DOHH2 (cell line): ENCODE results near the gene ERC2.

Source experiments
- H3F3A ChIP-seq: fragments of 200-600 bp; sonication (generic), shearing (Covaris generic); 2 replicates; pipeline ENCODE4 v1.6.0; 2016; ENCODE audit warnings: antibody characterized with exemption, mild to moderate bottlenecking; ENCODE audit not compliant: control insufficient read depth, insufficient read depth
- H3K27ac ChIP-seq: fragments of 200-600 bp; sonication (generic); 2 replicates; pipeline ENCODE4 v1.5.1; 2014; ENCODE audit warnings: low read depth, mild to moderate bottlenecking, low read length, moderate library complexity
- H3K27me3 ChIP-seq: fragments of 200-600 bp; sonication (generic); 2 replicates; pipeline ENCODE4 v1.6.1; 2014; ENCODE audit warnings: mild to moderate bottlenecking, low read length, mixed read lengths; ENCODE audit not compliant: control insufficient read depth
- H3K36me3 ChIP-seq: fragments of 200-600 bp; sonication (generic); 2 replicates; pipeline ENCODE4 v1.6.1; 2014; ENCODE audit warnings: mild to moderate bottlenecking, low read length, moderate library complexity, mixed read lengths; ENCODE audit not compliant: control insufficient read depth
- H3K4me1 ChIP-seq: fragments of 200-600 bp; sonication (generic); 2 replicates; pipeline ENCODE4 v1.6.1; 2014; ENCODE audit warnings: mild to moderate bottlenecking, low read length, mixed read lengths; ENCODE audit not compliant: control insufficient read depth
- H3K4me2 ChIP-seq: fragments of 200-600 bp; sonication (generic); 2 replicates; pipeline ENCODE4 v1.6.0; 2014; ENCODE audit warnings: mild to moderate bottlenecking, low read length, moderate library complexity
- H3K4me3 ChIP-seq: fragments of 200-600 bp; sonication (generic); 2 replicates; pipeline ENCODE4 v1.5.1; 2014; ENCODE audit warnings: mild to moderate bottlenecking, low read length, mixed read lengths
- H3K79me2 ChIP-seq: fragments of 200-600 bp; sonication (generic); 2 replicates; pipeline ENCODE4 v1.6.1; 2014; ENCODE audit warnings: mild to moderate bottlenecking, low read length, mixed read lengths; ENCODE audit not compliant: control insufficient read depth
- H3K9me2 ChIP-seq: fragments of 200-600 bp; sonication (generic); replicated peaks from 2 replicates; pipeline ENCODE4 v1.6.1; 2014; ENCODE audit warnings: mild to moderate bottlenecking, low read length, mixed read lengths; ENCODE audit not compliant: control insufficient read depth
- H3K9me3 ChIP-seq: fragments of 200-600 bp; sonication (generic); 2 replicates; pipeline ENCODE4 v1.6.1; 2014; ENCODE audit warnings: antibody characterized with exemption, low read length, mixed read lengths; ENCODE audit not compliant: control insufficient read depth, insufficient read depth
- H4K20me1 ChIP-seq: fragments of 200-600 bp; sonication (generic); 2 replicates; pipeline ENCODE4 v1.6.0; 2014; ENCODE audit warnings: low read depth, mild to moderate bottlenecking, antibody characterized with exemption, low read length, moderate library complexity; ENCODE audit not compliant: control insufficient read depth, insufficient read depth
- EZH2phosphoT487 ChIP-seq: fragments of 200-600 bp; sonication (generic); IDR thresholded peaks from 2 replicates; pipeline ENCODE4 v1.6.1; 2017; ENCODE audit warnings: borderline replicate concordance, mild to moderate bottlenecking, antibody characterized with exemption, low read length, moderate library complexity, mixed read lengths
- TF ChIP-seq, protein P1 (sequence below): fragments of 200-600 bp; sonication (generic); IDR thresholded peaks from one replicate; pipeline ENCODE4 v1.5.1; 2014; ENCODE audit warnings: antibody characterized with exemption, mild to moderate bottlenecking, low read depth, low read length; ENCODE audit not compliant: poor library complexity, severe bottlenecking

The ERC2 gene

GRCh38 chr3:55716611-55717225 is 751.5 kb downstream of the ERC2 start:
- TF ChIP-seq, protein P1, sequence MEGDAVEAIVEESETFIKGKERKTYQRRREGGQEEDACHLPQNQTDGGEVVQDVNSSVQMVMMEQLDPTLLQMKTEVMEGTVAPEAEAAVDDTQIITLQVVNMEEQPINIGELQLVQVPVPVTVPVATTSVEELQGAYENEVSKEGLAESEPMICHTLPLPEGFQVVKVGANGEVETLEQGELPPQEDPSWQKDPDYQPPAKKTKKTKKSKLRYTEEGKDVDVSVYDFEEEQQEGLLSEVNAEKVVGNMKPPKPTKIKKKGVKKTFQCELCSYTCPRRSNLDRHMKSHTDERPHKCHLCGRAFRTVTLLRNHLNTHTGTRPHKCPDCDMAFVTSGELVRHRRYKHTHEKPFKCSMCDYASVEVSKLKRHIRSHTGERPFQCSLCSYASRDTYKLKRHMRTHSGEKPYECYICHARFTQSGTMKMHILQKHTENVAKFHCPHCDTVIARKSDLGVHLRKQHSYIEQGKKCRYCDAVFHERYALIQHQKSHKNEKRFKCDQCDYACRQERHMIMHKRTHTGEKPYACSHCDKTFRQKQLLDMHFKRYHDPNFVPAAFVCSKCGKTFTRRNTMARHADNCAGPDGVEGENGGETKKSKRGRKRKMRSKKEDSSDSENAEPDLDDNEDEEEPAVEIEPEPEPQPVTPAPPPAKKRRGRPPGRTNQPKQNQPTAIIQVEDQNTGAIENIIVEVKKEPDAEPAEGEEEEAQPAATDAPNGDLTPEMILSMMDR = no peak
- no peak for TF ChIP-seq EZH2phosphoT487
- Histone ChIP-seq H3K9me2 (no peaks in the 10 kb centered on the region), H3K27ac (no peak overlapping the region)

DNA sequence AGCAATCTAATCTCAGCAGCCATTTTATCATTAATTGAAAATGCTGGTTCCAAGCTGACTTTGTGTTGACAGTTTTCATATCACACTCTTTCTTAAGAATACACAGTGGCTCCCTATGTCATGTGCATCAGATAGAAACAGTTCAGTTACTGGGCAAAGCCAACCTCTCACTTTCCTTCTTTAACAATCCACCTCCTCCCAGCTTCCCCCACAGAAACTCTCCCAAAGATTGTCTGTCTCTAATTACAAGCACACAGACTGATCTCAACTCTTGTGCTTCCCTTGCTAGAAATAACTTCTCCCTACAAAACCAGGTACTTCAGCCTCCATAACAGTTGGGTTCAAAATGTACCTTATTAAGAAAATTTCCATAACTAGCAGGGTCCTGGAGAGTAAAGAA is 752.2 kb downstream of the ERC2 start:
- no peaks in the 10 kb centered on the region for H3K9me2 ChIP-seq
- TF ChIP-seq EZH2phosphoT487 = no peak
- TF ChIP-seq, protein P1 = no peak
- no peaks in the 10 kb centered on the region for H3K36me3 ChIP-seq
- H3K79me2 ChIP-seq = no peaks in the 10 kb centered on the region
- no peaks in the 10 kb centered on the region for H3K9me3 ChIP-seq
- H3K4me3 ChIP-seq = no peak overlapping the region
- H3K27ac ChIP-seq = no peak overlapping the region
- H3K27me3 ChIP-seq = no peaks in the 10 kb centered on the region
- H4K20me1 ChIP-seq = no peaks in the 10 kb centered on the region
- H3F3A ChIP-seq = no peaks in the 10 kb centered on the region
- no peaks in the 10 kb centered on the region for H3K4me1 ChIP-seq
- H3K4me2 ChIP-seq = no peak overlapping the region

More at GRCh38 chr3:55716611-55717225, 751.5 kb downstream of the ERC2 start:
- H3K36me3 ChIP-seq = no peaks in the 10 kb centered on the region
- H3K79me2 ChIP-seq = no peaks in the 10 kb centered on the region
- H3K4me1 ChIP-seq = no peaks in the 10 kb centered on the region
- no peak overlapping the region for H3K4me3 ChIP-seq
- H3K9me3 ChIP-seq = no peaks in the 10 kb centered on the region
- no peaks in the 10 kb centered on the region for H3K27me3 ChIP-seq
- H4K20me1 ChIP-seq = no peaks in the 10 kb centered on the region
- H3F3A ChIP-seq = no peaks in the 10 kb centered on the region
- no peak overlapping the region for H3K4me2 ChIP-seq

- no peak overlapping the region for H3K4me3 ChIP-seq
- TF ChIP-seq, protein P1 = no peak
- TF ChIP-seq EZH2phosphoT487 = no peak
- no peak overlapping the region for H3K4me2 ChIP-seq
- H3K9me3 ChIP-seq = no peaks in the 10 kb centered on the region
- H3K27me3 ChIP-seq = no peaks in the 10 kb centered on the region
- no peaks in the 10 kb centered on the region for H3K79me2 ChIP-seq
- H3K36me3 ChIP-seq = no peaks in the 10 kb centered on the region
- no peak overlapping the region for H3K27ac ChIP-seq
- no peaks in the 10 kb centered on the region for H4K20me1 ChIP-seq
- no peaks in the 10 kb centered on the region for H3K4me1 ChIP-seq
- no peaks in the 10 kb centered on the region for H3F3A ChIP-seq
- no peaks in the 10 kb centered on the region for H3K9me2 ChIP-seq
Measured at GRCh38 chr3:55714057-55714456, 754.2 kb downstream of the ERC2 start.
